MM.1S (cell line): Measurements from ENCODE around the gene CACNG8.

Experiments
- CTCF ChIP-seq: fragments of 300-600 bp; sonication (generic); IDR thresholded peaks from 2 replicates; pipeline ENCODE4 v1.5.1; 2016; ENCODE audit warnings: antibody characterized with exemption, low read length, mixed read lengths
- EZH2 ChIP-seq: fragments of 300-600 bp; sonication (generic); optimal IDR thresholded peaks from 2 replicates; pipeline ENCODE3; 2017; ENCODE audit warnings: low read depth, mild to moderate bottlenecking, antibody characterized with exemption, low read length, mixed read lengths
- EZH2phosphoT487 ChIP-seq: fragments of 300-600 bp; sonication (generic); IDR thresholded peaks from 2 replicates; pipeline ENCODE4 v1.6.1; 2018; ENCODE audit warnings: antibody characterized with exemption, low read length

- TF ChIP-seq EZH2 (no peak), CTCF (no peak), EZH2phosphoT487 (no peak)
These were observed 1.9 kb upstream of the CACNG8 start for GRCh38 chr19:53960886-53961285.
